ENCODE results near the gene LRRC41. TPM values are rescaled to one million over a fixed set of nuclear protein-coding genes. Genes with fewer than 3 reads are reported as not detected.

The LRRC41 gene
- total and polyA plus RNA-seq, 2 of the 13 experiments (the other 11 are each of a cell fraction or from before 2014, with no cell fraction given) = 48.1 to 53.6 TPM

DNA sequence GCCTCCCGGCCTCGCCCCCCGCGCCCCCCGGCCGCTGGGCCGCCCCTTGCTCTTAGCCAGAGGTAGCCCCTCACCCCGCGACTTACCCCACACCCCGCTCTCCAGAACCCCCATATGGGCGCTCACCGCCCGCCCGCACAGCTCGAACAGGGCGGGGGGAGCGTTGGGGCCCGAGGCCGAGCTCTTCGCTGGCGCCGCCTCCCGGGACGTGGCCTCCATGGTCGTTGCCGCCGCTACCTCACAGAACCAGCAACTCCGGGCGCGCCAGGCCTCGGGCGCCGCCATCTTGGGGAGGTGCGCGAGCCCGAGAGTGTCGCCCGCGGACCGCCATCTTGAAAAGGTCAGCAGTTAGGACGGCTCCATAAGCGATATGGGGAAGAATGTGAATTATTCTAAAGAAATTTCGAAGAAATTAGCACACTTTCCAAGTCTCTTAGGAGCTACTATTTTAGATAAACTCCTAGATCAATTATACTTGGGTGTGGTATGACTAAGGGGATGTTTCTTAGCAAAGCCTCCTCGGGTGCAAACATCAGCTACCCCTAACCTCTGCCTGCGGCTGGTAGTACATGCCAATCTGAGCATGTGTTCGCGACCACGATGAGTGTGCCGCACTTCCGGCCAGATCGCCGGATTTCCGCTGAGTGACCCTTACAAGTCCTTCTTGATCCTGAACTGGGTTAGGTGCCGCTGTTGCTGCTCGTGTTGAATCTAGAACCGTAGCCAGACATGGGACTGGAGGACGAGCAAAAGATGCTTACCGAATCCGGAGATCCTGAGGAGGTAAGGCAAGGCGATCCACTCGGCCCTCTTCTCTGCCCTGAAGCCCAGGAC lies at the start of gene LRRC41, which contains the start of gene UQCRH (continued):
- TF ChIP-seq, protein P1, sequence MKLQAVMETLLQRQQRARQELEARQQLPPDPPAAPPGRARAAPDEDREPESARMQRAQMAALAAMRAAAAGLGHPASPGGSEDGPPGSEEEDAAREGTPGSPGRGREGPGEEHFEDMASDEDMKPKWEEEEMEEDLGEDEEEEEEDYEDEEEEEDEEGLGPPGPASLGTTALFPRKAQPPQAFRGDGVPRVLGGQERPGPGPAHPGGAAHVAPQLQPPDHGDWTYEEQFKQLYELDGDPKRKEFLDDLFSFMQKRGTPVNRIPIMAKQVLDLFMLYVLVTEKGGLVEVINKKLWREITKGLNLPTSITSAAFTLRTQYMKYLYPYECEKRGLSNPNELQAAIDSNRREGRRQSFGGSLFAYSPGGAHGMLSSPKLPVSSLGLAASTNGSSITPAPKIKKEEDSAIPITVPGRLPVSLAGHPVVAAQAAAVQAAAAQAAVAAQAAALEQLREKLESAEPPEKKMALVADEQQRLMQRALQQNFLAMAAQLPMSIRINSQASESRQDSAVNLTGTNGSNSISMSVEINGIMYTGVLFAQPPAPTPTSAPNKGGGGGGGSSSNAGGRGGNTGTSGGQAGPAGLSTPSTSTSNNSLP (IDR thresholded peaks at IDR 0.05; ENCODE audit: low read depth, low read length) = 0 out of 2 replicates have a peak, but pooled peaks have one; percentile 20
- TF ChIP-seq RCOR2 (CRISPR knock-in tag; IDR thresholded peaks at IDR 0.05) = no peak
- TF ChIP-seq, protein P2, sequence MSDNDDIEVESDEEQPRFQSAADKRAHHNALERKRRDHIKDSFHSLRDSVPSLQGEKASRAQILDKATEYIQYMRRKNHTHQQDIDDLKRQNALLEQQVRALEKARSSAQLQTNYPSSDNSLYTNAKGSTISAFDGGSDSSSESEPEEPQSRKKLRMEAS (IDR thresholded peaks at IDR 0.05) = peak; percentile 87
- no peak for TF ChIP-seq ATM (IDR thresholded peaks at IDR 0.05; ENCODE audit: borderline replicate concordance)
- TF ChIP-seq, protein P3, sequence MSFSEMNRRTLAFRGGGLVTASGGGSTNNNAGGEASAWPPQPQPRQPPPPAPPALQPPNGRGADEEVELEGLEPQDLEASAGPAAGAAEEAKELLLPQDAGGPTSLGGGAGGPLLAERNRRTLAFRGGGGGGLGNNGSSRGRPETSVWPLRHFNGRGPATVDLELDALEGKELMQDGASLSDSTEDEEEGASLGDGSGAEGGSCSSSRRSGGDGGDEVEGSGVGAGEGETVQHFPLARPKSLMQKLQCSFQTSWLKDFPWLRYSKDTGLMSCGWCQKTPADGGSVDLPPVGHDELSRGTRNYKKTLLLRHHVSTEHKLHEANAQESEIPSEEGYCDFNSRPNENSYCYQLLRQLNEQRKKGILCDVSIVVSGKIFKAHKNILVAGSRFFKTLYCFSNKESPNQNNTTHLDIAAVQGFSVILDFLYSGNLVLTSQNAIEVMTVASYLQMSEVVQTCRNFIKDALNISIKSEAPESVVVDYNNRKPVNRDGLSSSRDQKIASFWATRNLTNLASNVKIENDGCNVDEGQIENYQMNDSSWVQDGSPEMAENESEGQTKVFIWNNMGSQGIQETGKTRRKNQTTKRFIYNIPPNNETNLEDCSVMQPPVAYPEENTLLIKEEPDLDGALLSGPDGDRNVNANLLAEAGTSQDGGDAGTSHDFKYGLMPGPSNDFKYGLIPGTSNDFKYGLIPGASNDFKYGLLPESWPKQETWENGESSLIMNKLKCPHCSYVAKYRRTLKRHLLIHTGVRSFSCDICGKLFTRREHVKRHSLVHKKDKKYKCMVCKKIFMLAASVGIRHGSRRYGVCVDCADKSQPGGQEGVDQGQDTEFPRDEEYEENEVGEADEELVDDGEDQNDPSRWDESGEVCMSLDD (CRISPR knock-in tag; IDR thresholded peaks at IDR 0.05; ENCODE audit: borderline replicate concordance) = 0 out of 2 replicates have a peak, but pooled peaks have one; percentile 30
- 0 out of 2 replicates have a peak, but pooled peaks have one; percentile 9 for TF ChIP-seq ZFAT (CRISPR knock-in tag; conservative IDR thresholded peaks at IDR 0.05)
- TF ChIP-seq, protein P4, sequence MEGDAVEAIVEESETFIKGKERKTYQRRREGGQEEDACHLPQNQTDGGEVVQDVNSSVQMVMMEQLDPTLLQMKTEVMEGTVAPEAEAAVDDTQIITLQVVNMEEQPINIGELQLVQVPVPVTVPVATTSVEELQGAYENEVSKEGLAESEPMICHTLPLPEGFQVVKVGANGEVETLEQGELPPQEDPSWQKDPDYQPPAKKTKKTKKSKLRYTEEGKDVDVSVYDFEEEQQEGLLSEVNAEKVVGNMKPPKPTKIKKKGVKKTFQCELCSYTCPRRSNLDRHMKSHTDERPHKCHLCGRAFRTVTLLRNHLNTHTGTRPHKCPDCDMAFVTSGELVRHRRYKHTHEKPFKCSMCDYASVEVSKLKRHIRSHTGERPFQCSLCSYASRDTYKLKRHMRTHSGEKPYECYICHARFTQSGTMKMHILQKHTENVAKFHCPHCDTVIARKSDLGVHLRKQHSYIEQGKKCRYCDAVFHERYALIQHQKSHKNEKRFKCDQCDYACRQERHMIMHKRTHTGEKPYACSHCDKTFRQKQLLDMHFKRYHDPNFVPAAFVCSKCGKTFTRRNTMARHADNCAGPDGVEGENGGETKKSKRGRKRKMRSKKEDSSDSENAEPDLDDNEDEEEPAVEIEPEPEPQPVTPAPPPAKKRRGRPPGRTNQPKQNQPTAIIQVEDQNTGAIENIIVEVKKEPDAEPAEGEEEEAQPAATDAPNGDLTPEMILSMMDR (CRISPR knock-in tag; IDR thresholded peaks at IDR 0.05) = peak; percentile 35
- TF ChIP-seq, protein P5, sequence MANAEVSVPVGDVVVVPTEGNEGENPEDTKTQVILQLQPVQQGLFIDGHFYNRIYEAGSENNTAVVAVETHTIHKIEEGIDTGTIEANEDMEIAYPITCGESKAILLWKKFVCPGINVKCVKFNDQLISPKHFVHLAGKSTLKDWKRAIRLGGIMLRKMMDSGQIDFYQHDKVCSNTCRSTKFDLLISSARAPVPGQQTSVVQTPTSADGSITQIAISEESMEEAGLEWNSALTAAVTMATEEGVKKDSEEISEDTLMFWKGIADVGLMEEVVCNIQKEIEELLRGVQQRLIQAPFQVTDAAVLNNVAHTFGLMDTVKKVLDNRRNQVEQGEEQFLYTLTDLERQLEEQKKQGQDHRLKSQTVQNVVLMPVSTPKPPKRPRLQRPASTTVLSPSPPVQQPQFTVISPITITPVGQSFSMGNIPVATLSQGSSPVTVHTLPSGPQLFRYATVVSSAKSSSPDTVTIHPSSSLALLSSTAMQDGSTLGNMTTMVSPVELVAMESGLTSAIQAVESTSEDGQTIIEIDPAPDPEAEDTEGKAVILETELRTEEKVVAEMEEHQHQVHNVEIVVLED (CRISPR knock-in tag; IDR thresholded peaks at IDR 0.05; ENCODE audit: borderline replicate concordance) = peak; percentile 57; the same call in 1 of the 2 replicates
- no peak for TF ChIP-seq ZSCAN22 (CRISPR knock-in tag; IDR thresholded peaks at IDR 0.05)
- TF ChIP-seq ZFP37 (CRISPR knock-in tag; IDR thresholded peaks at IDR 0.05; ENCODE audit: borderline replicate concordance) = no peak
- no peak for TF ChIP-seq HHEX (CRISPR knock-in tag; IDR thresholded peaks at IDR 0.05)
- TF ChIP-seq KDM1A (CRISPR knock-in tag; IDR thresholded peaks at IDR 0.05) = no peak
- no peak for TF ChIP-seq BCL6 (CRISPR knock-in tag; IDR thresholded peaks at IDR 0.05)
- peak; percentile 77 for TF ChIP-seq ETV5 (CRISPR knock-in tag; IDR thresholded peaks at IDR 0.05; ENCODE audit: borderline replicate concordance)
- TF ChIP-seq ZNF724P (CRISPR knock-in tag; IDR thresholded peaks at IDR 0.05; ENCODE audit: borderline replicate concordance) = no peak
- peak; percentile 34 for TF ChIP-seq TBL1XR1 (IDR thresholded peaks at IDR 0.05; ENCODE audit: borderline replicate concordance, low read length, partially characterized antibody)
- no peak for TF ChIP-seq BRCA1 (CRISPR knock-in tag; IDR thresholded peaks at IDR 0.05)
- peak; percentile 48; the same call in 1 of the 2 replicates for TF ChIP-seq BORCS8-MEF2B (CRISPR knock-in tag; IDR thresholded peaks at IDR 0.05)
- TF ChIP-seq, protein P6, sequence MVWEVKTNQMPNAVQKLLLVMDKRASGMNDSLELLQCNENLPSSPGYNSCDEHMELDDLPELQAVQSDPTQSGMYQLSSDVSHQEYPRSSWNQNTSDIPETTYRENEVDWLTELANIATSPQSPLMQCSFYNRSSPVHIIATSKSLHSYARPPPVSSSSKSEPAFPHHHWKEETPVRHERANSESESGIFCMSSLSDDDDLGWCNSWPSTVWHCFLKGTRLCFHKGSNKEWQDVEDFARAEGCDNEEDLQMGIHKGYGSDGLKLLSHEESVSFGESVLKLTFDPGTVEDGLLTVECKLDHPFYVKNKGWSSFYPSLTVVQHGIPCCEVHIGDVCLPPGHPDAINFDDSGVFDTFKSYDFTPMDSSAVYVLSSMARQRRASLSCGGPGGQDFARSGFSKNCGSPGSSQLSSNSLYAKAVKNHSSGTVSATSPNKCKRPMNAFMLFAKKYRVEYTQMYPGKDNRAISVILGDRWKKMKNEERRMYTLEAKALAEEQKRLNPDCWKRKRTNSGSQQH (CRISPR knock-in tag; IDR thresholded peaks at IDR 0.05; ENCODE audit: low read depth) = no peak
